Measurements from ENCODE around the gene NLRP5.

NLRP5 gene

GRCh38 chr19:56071151-56071550 lies 84.6 kb downstream of the NLRP5 start:
- no peak for DNase-seq (ENCODE audit: low read depth in 4 of 4, low spot score in 1 of 4)

- peak in 1 of 4 experiments; percentile 33 for DNase-seq (ENCODE audit: low read depth in 4 of 4, low spot score in 1 of 4)
Measured at GRCh38 chr19:56076498-56076897, 89.9 kb downstream of the NLRP5 start.

GRCh38 chr19:56079609-56080008 lies 93.0 kb downstream of the NLRP5 start:
- no peak for DNase-seq (ENCODE audit: low read depth in 4 of 4, low spot score in 1 of 4)

GRCh38 chr19:56080669-56081401 lies 94.3 kb downstream of the NLRP5 start:
- peak; percentile 45 to 64 (median 55) for DNase-seq (ENCODE audit: low read depth in 4 of 4, low spot score in 1 of 4)

- no peak for DNase-seq (ENCODE audit: low read depth in 4 of 4, low spot score in 1 of 4)
Measured at GRCh38 chr19:56083668-56084067, 97.1 kb downstream of the NLRP5 start.

- no peak for DNase-seq (ENCODE audit: low read depth in 4 of 4, low spot score in 1 of 4)
Measured at GRCh38 chr19:56084835-56085536, 98.4 kb downstream of the NLRP5 start.

- no peak for DNase-seq (ENCODE audit: low read depth in 4 of 4, low spot score in 1 of 4)
Measured at GRCh38 chr19:56085571-56086275, 99.1 kb downstream of the NLRP5 start.

- no peak for DNase-seq (ENCODE audit: low read depth in 4 of 4, low spot score in 1 of 4)
Measured at GRCh38 chr19:56086671-56087430, 100.3 kb downstream of the NLRP5 start.

GRCh38 chr19:56087647-56088496 lies 101.3 kb downstream of the NLRP5 start:
- DNase-seq (ENCODE audit: low read depth in 4 of 4, low spot score in 1 of 4): no peak

- no peak for DNase-seq (ENCODE audit: low read depth in 4 of 4, low spot score in 1 of 4)
Measured at GRCh38 chr19:56088497-56089215, 102.1 kb downstream of the NLRP5 start.

- DNase-seq (ENCODE audit: low read depth in 4 of 4, low spot score in 1 of 4): no peak
Measured at GRCh38 chr19:56089344-56089743, 102.8 kb downstream of the NLRP5 start.

GRCh38 chr19:56091066-56091490 lies 104.5 kb downstream of the NLRP5 start:
- no peak for DNase-seq (ENCODE audit: low read depth in 4 of 4, low spot score in 1 of 4)

GRCh38 chr19:56091751-56092546 lies 105.4 kb downstream of the NLRP5 start:
- DNase-seq (ENCODE audit: low read depth in 4 of 4, low spot score in 1 of 4): no peak

GRCh38 chr19:56092685-56093631 lies 106.4 kb downstream of the NLRP5 start:
- no peak for DNase-seq (ENCODE audit: low read depth in 4 of 4, low spot score in 1 of 4)

- DNase-seq (ENCODE audit: low read depth in 4 of 4, low spot score in 1 of 4): no peak
Measured at GRCh38 chr19:56094449-56094848, 107.9 kb downstream of the NLRP5 start.

GRCh38 chr19:56096665-56097064 lies 110.1 kb downstream of the NLRP5 start:
- DNase-seq (ENCODE audit: low read depth in 4 of 4, low spot score in 1 of 4): no peak

GRCh38 chr19:56097306-56097705 lies 110.7 kb downstream of the NLRP5 start:
- no peak for DNase-seq (ENCODE audit: low read depth in 4 of 4, low spot score in 1 of 4)

- no peak for DNase-seq (ENCODE audit: low read depth in 4 of 4, low spot score in 1 of 4)
Measured at GRCh38 chr19:56097776-56098175, 111.2 kb downstream of the NLRP5 start.
